ENCODE results near the gene BCAS3.

GRCh38 chr17:61395983-61396585, 718.4 kb downstream of the BCAS3 start:
- no peak for TF ChIP-seq POLR2AphosphoS5 (IDR thresholded peaks at IDR 0.05; ENCODE audit: low read depth, low read length)
- TF ChIP-seq POLR2A (IDR thresholded peaks at IDR 0.05; ENCODE audit: low read depth, low read length): no peak
